Measurements from ENCODE around the gene PIK3R3.

- TF ChIP-seq ZBTB7A (IDR thresholded peaks at IDR 0.05; ENCODE audit: low read depth) (no peak), EP300 (IDR thresholded peaks at IDR 0.05; ENCODE audit: borderline replicate concordance) (no peak), TCF12 (IDR thresholded peaks at IDR 0.05; ENCODE audit: low read depth) (no peak), USF1 (IDR thresholded peaks at IDR 0.05) (no peak), MAX (IDR thresholded peaks at IDR 0.05) (no peak), YY1 (IDR thresholded peaks at IDR 0.05; ENCODE audit: low read depth) (no peak), CEBPB (IDR thresholded peaks at IDR 0.05) (no peak), TAF1 (IDR thresholded peaks at IDR 0.05; ENCODE audit: low read depth) (no peak), RAD21 (IDR thresholded peaks at IDR 0.05; ENCODE audit: low read depth) (no peak), EGR1 (IDR thresholded peaks at IDR 0.05) (no peak), NFIC (IDR thresholded peaks at IDR 0.05) (no peak), CREB1 (IDR thresholded peaks at IDR 0.05; ENCODE audit: low read depth) (no peak), REST (IDR thresholded peaks at IDR 0.05; ENCODE audit: low read depth) (no peak)
Measured at GRCh38 chr1:46053734-46054133, 78.7 kb downstream of the PIK3R3 start.

Measured in Ishikawa (cell line).